NCI-H526 treated with DMSO at 0.1 percent for 48 hours (cell line): ENCODE results near the gene PGLYRP2.
"Not testable (repeated sequence)": the region's sequence is repeated elsewhere in the genome, so short reads cannot be mapped to it uniquely, and the experiment has no call there.

Experiments used
- DNase-seq: peaks from one replicate; lab custom pipeline; 2025; lab: John Stamatoyannopoulos, UW

The PGLYRP2 gene, protein sequence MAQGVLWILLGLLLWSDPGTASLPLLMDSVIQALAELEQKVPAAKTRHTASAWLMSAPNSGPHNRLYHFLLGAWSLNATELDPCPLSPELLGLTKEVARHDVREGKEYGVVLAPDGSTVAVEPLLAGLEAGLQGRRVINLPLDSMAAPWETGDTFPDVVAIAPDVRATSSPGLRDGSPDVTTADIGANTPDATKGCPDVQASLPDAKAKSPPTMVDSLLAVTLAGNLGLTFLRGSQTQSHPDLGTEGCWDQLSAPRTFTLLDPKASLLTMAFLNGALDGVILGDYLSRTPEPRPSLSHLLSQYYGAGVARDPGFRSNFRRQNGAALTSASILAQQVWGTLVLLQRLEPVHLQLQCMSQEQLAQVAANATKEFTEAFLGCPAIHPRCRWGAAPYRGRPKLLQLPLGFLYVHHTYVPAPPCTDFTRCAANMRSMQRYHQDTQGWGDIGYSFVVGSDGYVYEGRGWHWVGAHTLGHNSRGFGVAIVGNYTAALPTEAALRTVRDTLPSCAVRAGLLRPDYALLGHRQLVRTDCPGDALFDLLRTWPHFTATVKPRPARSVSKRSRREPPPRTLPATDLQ

DNA sequence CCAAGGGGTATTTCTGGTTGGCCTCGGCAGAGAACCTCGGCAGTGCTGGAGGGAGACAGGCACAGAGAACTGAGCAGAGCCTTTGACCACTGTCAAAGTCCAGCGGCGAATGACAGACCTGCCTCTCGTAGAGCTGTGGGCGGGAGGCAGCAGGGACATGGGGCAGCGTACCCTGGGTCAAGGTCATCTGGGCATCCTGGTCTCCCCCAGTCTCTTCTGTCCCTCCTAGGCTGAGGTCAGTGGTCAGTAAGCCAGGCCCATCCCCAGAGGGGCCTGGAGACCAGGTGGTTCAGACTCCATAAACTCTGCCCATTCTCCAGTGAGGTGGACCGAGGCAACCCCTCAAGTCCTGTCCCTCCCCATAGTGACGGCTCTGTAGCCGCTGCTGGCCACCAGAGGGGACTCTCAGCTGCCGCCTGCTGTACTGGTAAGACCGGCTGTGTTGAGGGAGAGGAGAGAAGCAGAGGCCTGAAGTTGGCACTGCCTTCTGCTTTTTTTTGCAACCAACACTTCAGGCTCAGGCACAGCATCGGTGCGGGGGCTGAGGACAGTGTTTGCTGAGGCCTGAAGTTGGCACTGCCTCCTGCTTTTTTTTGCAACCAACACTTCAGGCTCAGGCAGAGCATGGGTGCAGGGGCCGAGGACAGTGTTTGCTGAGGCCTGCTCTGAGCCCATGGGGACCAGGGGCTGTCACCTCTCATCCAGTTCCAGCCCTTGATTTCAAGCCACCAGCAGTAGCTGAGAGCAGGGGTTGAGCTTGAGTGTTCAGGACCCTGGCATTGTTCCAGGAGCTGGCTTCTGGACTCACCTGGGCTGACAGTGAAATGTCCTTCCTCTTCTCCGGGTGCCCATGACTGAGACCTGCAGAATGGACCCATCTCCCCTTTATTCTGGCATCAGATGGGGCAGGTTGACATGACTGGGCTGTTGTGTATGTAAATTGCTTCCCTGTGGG is at the start of gene PGLYRP2:
PGLYRP2 (minus strand) TSS at position 111 of the 955 bp plus-strand sequence. CDS start 130 bp downstream, outside the sequence.
- no peak for DNase-seq

DNA sequence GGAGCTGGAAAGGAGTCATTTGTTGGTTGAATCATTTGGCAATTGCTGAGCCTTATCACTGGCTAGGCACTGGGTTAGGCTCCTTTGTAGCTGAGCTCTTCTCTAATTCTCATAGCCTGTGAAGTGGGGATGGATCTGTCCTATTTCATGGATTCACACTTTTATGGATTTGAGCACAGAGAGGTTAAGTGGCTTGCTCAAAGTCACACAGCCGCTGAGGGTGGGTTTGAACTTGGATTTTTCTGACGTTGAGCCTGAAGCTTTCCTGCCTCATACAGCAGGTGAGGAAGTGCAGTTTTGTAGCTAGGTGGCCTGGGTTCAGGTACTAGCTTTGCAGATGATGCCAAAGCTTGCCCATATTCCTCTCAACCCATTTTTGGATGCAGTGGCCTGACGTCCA is 48.4 kb upstream of the PGLYRP2 start:
- DNase-seq = no peak

DNA sequence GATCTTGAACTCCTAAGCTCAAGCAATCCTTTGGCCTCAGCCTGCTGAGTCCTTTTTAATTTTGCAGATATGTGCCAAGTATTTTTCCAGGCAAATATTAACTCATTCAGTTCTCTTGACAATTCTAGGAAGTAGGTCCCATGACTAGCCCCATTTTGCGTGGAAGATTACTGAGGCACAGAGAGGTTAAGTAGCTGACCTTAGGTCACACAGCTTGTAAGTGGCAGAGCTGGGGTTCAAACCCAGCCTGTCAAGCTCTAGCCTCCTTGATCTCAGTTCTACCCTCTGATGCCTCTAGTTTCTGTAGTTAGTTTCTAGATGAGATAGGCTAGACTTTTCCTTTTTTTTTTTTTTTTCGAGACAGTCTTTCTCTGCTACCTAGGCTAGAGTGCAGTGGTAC is 47.1 kb upstream of the PGLYRP2 start:
- DNase-seq = no peak

DNA sequence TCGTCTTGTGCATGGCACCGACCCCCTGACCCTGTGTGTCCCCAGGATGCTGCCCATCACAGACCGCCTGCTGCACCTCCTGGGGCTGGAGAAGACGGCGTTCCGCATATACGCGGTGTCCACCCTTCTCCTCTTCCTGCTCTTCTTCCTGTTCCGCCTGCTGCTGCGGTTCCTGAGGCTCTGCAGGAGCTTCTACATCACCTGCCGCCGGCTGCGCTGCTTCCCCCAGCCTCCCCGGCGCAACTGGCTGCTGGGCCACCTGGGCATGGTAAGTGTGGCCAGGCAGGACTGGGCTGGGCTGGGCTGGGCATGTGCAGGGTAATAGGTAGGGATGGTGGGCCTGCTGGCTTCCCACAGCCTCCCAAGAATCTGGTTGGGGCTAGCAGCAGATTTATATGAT is 46.0 kb upstream of the PGLYRP2 start:
- DNase-seq = no peak

DNA sequence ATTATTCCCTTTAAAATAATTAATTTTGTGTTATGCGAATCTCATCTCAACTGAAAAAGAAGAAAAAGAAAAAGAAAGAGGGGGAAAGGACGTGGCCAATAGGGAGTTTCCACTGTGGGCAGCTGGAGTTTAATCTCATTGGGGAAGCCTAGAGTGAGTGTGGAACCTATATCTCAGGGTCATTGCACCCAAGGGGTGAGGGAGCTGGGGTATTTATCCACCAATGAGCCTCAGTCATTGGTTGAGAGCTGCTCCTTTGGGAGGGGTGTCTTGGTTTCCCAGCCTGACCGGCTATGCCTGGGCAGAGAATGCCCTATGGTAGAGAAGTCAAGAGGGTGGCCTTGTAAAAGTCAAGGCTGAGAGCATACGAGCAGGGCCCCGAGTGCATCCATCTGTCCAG is 45.5 kb upstream of the PGLYRP2 start:
- no peak for DNase-seq

DNA sequence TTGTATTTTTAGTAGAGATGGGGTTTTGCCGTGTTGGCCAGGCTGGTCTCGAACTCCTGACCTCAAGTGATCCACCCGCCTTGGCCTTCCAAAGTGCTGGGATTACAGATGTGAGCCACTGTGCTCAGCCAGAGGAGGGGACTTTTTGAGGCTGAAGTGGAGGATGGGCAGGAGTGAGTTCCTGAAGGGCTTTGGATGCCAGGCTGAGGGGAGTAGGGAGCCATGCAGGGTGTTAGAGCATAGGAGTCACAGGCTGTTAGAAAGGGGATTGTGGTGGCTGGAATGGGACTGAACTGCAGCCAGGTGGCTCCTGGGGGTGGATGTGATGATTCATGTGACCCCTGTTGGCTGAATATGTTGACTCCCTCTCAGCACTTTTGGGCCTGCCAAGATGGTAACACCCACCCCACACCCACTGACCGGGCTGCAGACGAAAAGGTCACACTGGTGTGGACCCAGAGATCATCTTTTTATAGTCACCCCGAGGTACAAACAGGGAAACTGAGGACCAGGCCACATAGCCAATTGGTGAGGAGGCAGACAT is 40.2 kb upstream of the PGLYRP2 start:
- DNase-seq = no peak

DNA sequence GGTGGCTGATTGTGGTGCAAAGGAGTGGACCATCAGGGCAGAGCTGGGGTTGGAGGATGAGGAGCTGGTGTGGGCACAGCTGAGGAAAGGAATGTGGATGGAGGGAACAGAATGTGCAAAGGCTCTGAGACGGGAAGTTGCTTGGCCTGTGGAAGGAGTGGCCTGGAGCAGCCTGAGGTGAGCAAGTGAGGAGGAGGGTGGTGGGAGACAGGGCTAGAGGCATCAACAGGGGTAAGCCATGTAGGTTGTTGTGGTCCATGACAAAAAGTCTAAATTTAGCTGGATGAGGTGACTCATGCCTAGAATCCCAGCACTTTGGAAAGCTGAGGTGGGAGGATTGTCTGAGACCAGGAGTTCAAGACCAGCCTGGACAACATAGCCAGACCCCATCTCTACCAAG is 38.5 kb upstream of the PGLYRP2 start:
- no peak for DNase-seq

DNA sequence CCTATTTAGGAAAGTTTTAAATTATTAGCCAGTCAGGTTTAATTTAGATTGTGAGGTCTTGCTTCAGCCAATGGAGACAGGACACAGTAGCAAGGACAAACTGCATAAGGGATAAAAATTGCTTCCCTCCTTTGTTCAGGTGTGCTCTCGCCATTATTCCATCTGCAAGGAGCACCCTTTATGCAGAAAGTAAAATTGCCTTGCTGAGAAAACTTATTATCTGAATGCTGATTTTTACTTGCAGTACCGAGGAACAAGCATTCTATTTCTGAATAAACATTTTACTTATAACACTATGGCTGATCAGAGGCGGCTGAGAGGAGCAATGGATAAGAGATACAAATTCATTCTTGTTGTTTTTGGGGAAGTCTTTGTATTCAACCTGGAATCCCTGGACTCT is 37.1 kb upstream of the PGLYRP2 start:
- no peak for DNase-seq

DNA sequence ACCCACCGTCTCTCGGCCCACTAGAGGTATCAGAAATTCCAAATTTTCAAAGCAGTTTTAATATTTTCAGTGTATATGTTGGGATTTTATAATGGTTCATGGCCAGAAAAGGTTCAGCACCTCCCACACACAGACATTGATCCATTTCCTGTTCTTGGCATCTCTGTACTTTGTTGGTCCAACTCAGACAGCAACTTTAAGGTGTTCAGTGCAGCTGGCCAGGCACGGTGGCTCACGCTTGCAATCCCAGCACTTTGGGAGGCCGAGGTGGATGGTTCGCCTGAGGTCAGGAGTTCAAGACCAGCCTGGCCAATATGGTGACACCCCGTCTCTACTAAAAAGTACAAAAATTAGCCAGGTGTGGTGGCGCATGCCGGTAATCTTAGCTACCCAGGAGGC is 35.9 kb upstream of the PGLYRP2 start:
- not testable (repeated sequence) for DNase-seq

DNA sequence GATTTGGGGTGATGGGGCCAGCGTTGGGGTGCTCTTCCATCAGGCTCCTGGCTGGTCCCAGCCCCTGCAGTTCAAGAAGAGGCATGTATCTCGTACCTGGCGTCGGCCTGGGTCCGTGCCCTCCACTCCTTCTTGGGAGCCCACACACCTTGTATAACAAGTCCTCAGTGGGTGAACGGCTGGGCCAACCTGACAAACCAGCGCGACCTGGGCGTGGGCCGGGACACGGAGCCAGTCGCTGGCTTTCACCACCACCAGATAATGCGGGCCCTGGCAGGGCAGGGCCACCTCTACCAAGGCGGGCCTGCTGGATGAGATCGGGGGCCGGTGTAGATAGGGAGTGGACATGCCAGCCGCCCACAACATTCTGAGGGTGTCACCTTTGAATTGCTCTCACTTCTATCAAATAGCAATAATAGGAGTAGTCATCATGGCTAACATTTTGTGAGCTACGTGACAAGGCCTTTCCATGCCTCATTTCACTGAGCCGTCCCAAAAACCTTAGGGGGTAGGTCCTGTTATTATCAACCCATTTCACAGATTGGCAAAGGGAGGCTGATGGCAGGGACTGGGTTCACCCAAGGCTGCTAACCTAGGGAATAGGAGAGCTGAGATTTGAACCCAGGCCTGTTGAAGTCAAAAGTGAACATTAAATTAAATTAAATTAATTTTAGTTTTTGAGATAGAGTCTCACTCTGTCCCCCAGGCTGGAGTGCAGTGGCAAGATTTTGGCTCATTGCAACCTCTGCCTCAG is 32.5 kb upstream of the PGLYRP2 start:
- no peak for DNase-seq

DNA sequence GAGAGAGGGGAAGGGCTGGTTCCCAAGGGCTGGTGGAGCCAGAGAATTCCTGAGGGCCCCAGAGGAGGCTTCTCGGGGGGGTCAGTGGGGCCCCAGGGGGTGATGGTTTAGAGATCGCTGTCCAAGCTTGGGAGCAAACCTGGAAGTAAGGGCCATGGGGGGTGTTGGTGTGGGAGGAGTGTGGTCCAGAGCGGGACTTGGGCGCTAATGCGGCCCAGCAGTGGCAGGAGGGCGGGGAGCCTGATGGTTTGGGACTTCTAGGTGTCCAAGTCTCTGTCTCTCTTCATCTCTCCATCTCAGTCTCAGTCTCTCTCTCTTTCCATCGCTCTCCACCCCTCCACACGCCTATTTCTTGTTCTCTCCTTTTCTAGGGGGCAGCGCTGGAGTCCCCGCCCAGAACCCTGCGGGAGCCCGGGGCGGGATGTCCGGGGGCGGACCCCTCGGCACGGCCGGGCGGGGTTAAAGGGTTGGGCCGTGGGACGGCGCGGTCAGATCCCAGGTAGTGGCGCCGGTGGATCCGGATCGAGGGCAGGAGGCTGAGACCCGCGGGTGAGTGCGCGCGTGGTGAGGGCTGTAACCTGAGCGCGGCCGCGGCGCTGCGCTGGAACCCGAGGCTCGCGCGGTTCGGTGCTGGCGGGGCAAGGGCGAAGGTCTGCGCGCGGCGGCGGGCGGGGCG is 28.9 kb upstream of the PGLYRP2 start, which contains the start of gene CYP4F22:
CYP4F22 (plus strand) TSS at position 491 of the 676 bp plus-strand sequence. CDS start 16,812 bp downstream, outside the sequence.
- no peak for DNase-seq

DNA sequence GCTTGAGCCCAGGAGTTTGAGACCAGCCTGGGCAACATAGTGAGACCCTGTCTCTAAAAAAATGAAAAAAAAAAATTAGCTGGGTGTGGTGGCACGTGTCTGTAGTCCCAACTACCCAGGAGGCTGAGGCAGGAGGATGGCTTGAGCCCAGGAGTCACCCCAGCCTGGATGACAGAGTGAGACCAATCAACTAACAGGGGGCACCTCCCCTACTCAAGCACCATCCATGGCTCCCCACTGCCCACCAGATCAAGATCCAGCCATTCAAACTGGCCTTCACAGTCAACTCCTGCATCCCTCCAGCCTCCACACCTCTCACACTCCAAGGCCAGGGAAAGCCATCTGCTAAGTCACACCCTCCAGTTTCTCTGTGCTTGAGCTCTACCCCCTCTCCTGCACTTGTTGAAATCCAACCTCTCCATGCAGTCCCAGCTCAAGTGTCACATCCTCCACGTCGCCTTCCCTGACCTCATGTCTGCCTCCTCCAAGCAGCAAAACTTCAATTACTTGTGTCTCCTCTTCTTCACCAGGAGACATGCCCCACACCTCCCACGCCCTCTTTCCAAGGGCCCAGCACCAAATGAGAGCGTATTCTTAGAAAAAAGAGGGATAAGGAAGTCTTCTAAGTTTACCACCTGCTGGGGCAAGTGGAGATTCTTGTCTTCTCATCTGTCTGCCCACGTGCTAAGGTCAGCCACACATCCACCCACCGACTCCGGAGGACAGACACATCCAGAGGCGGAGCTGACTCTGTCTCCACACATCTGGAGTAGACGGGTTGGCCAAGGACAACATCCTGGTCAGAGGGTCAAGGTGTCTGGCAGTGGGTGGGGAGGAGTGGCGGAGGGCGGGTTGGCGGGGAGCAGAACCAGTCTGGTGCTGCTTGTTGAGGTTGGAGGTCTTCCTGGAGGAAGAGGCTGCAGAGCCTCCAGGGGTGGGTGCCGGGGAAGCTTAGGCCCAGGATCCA is 28.1 kb upstream of the PGLYRP2 start:
- no peak for DNase-seq

DNA sequence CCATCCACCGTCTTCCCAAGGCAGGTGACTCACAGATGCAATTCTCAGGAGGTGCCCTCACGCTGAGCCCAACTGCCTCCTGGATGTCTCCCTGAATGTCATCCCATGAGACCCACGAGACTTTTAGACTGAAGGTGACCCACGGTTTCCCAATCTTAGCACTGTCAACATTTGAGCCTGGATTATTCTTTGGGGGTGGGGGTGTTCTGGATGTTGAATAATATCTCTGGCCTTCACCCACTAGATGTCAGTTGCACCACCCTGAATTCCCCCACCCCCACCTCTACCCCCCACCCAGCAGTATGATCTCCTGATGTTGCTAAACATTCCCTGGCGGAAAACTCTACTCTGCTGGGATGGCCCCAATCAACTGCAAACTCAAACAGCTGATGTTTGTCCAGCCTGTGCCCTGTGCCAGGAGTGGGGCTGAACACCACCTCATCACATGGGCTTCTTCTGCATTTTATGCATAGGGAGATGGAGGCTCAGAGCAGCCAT is 26.8 kb upstream of the PGLYRP2 start:
- DNase-seq = no peak

DNA sequence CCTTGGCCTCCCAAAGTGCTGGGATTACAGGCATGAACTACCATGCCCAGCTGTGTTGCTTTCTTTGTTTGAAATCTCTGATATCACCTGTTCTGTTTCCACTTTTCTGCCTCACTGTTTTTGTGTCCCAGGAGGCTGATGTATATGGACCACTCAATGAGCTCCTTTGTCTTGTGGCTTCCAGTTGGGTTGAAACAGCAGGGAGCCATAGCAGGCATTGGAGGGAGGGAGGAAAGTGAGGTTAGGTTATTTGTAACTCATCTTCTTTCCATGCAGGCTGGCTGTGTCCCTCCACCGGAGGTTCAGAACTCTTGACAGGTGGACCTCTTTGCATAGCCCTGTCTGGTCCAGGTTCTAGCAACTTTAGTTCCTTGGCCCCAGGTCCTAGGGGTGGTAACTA is 23.0 kb upstream of the PGLYRP2 start:
- no peak for DNase-seq

DNA sequence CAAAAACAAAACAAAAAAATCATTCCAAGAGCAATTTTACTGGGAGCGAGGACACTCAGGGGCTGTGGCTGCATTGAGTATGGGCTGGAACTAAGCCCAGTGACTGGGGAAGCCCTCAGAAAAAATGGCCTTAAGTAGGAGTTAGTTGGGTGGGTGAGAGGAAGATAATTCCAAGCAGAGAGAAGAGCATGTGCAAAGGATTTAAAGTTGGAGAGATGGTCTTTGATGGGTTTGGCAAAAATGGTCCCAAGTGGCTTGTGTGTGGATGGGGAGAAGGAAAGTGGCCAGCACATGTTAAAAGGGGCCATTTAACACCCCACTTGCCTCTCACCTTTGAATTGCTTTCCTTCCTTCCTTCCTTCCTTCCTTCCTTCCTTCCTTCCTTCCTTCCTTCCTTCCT is 22.3 kb upstream of the PGLYRP2 start:
- DNase-seq = no peak

DNA sequence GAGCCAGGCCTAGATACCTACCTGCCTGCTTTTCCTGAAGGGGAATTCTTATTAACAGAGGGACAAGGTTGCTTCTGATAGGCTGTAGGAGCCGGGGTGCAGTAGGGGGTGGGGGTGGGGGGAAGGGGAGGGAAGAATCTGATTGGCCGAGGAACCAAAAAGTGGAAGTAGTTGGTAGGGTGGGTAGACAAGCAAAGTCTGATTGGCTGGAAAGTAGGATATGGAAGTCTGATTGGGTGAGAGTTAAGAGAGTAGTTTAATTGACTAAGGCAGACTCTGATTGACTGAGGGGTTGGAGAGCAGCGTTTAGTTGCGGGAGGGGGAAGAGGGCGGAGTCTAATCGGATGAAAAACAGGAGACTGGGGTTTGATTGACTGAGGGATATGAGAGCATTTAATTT is 19.6 kb upstream of the PGLYRP2 start:
- DNase-seq = no peak

DNA sequence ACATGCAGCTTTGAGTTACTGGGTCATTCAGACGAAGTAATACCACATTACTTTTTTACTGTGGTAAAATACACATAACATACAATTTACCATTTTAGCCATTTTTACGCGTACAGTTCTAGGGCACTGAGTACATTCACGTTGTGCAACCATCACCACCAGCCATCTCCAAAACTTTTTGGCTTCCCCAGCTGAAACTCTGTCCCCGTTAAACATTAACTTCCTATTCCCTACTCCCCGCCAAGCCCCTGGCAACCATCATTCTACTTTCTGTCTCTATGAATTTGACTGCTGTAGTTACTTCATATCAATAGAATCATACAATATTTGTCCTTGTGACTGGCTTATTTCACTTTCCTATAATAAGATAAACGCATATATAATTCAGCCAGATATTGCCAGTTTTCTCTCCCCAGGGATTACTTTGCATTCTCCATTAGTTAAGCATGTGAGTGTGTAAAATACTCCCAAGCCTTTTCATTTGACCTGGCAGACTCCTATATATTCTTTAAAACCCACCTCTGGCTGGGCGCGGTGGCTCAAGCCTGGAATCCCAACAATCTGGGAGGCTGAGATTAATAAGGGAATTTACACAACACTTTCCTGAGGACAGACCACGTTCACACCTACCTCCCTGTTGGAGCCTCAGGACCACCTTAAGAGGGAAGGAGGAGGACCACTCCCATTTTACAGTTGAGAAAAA is 19.0 kb upstream of the PGLYRP2 start:
- DNase-seq = no peak

DNA sequence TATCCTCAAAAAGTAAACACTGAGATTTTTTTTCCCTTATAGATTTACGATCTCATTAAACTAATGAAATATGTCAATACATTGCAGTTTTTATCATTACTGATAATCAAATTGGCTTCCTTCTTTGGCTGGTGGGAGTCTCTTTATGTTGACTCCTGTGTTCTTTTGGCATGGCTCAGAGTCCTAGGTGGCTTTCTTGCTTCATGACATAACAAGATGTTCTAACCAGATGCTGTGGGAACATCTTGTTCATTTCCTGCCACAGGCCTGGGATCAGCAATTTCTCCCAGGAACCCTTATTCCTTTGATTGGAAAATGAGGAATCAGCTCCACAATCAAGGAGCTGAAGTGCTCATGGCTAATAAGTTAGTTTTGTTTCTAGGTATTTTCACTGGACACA is 15.8 kb upstream of the PGLYRP2 start:
- no peak for DNase-seq
